Glutamatergic neuron (in vitro differentiated cells): ENCODE results near the gene CCL17. TPM values are rescaled to one million over a fixed set of nuclear protein-coding genes. Genes with fewer than 3 reads are reported as not detected.

Experiments
- DNase-seq: peaks from one replicate; pipeline ENCODE4 v3.0.0; 2022
- H3K27ac Mint-ChIP-seq: one replicate; pipeline ENCODE4 v1.8.0; 2020; ENCODE audit warnings: mild to moderate bottlenecking, mixed read lengths, inconsistent platforms; ENCODE audit not compliant: unreplicated experiment
- H3K27me3 Mint-ChIP-seq: one replicate; pipeline ENCODE4 v1.8.0; 2020; ENCODE audit warnings: mild to moderate bottlenecking, moderate library complexity, mixed read lengths, inconsistent platforms; ENCODE audit not compliant: unreplicated experiment
- H3K36me3 Mint-ChIP-seq: one replicate; pipeline ENCODE4 v1.8.0; 2020; ENCODE audit warnings: mild to moderate bottlenecking, mixed read lengths, inconsistent platforms; ENCODE audit not compliant: unreplicated experiment
- H3K4me1 Mint-ChIP-seq: one replicate; pipeline ENCODE4 v1.8.0; 2020; ENCODE audit warnings: mild to moderate bottlenecking, low read depth, mixed read lengths, inconsistent platforms; ENCODE audit not compliant: unreplicated experiment
- H3K4me3 Mint-ChIP-seq: one replicate; pipeline ENCODE4 v1.8.0; 2020; ENCODE audit warnings: mild to moderate bottlenecking, mixed read lengths, inconsistent platforms; ENCODE audit not compliant: unreplicated experiment
- H3K9me3 Mint-ChIP-seq: one replicate; pipeline ENCODE4 v1.8.0; 2020; ENCODE audit warnings: mild to moderate bottlenecking, moderate library complexity, mixed read lengths, inconsistent platforms; ENCODE audit not compliant: unreplicated experiment
- CTCF ChIP-seq: fragments of 200-600 bp; sonication (generic); IDR thresholded peaks from one replicate; pipeline ENCODE4 v1.5.0; 2021; ENCODE audit not compliant: partially characterized antibody, unreplicated experiment
- total RNA-seq: library from RNA; stranded (reverse); fragmentation: NEBNext Ultra II Directional; extraction: Animal tissue kit (Norgen Biotek cat#: 25700); gene quantifications from one replicate; pipeline ENCODE4 v1.2.1, GENCODE V29; 2021; ENCODE audit not compliant: unreplicated experiment

Gene CCL17
- total RNA-seq, 1 donor from 2014 or later = not detected

GRCh38 chr16:57379579-57379978 lies 25.0 kb upstream of the CCL17 start:
- Mint-ChIP-seq H3K36me3 (no peaks in the 10 kb centered on the region), H3K27me3 (peaks cover 7% of the 10 kb centered on the region), H3K4me1 (no peaks in the 10 kb centered on the region), H3K4me3 (no peak overlapping the region), H3K9me3 (no peaks in the 10 kb centered on the region), H3K27ac (no peak overlapping the region)
- DNase-seq = no peak
- no peak for TF ChIP-seq CTCF

- Mint-ChIP-seq H3K27me3 (peaks cover 7% of the 10 kb centered on the region), H3K27ac (no peak overlapping the region), H3K4me3 (no peak overlapping the region), H3K4me1 (no peaks in the 10 kb centered on the region), H3K9me3 (no peaks in the 10 kb centered on the region), H3K36me3 (no peaks in the 10 kb centered on the region)
- no peak for DNase-seq
- no peak for TF ChIP-seq CTCF
These were observed 23.7 kb upstream of the CCL17 start for GRCh38 chr16:57380671-57381462.

- Mint-ChIP-seq H3K9me3 (no peaks in the 10 kb centered on the region), H3K27me3 (peaks cover 5% of the 10 kb centered on the region), H3K4me3 (no peak overlapping the region), H3K27ac (no peak overlapping the region), H3K36me3 (no peaks in the 10 kb centered on the region), H3K4me1 (no peaks in the 10 kb centered on the region)
- no peak for TF ChIP-seq CTCF
- no peak for DNase-seq
These were observed 22.6 kb upstream of the CCL17 start for GRCh38 chr16:57381791-57382534.

GRCh38 chr16:57382535-57383275 lies 21.9 kb upstream of the CCL17 start:
- peaks cover 1% of the 10 kb centered on the region for H3K27me3 Mint-ChIP-seq

More at GRCh38 chr16:57382535-57383275, 21.9 kb upstream of the CCL17 start:
- no peak for DNase-seq
- Mint-ChIP-seq H3K36me3 (no peaks in the 10 kb centered on the region), H3K4me1 (no peaks in the 10 kb centered on the region), H3K9me3 (no peaks in the 10 kb centered on the region), H3K4me3 (no peak overlapping the region), H3K27ac (no peak overlapping the region)
- TF ChIP-seq CTCF = no peak
